H9 (cell line): ENCODE measurements around the gene TCF25. TPM values are rescaled to one million over a fixed set of nuclear protein-coding genes. Genes with fewer than 3 reads are reported as not detected.

Experiments
- DNase-seq: peaks from one replicate; pipeline ENCODE4 v3.0.0-alpha.2; 2017
- H2AFZ ChIP-seq: one replicate; pipeline ENCODE4 v1.6.1; 2013; ENCODE audit warnings: mild to moderate bottlenecking, low read length, control low read depth, moderate library complexity
- H2AK5ac ChIP-seq: 2 replicates; pipeline ENCODE4 v1.6.1; 2013; ENCODE audit warnings: low read length, control low read depth, mixed read lengths; ENCODE audit not compliant: insufficient read length
- H2BK120ac ChIP-seq: one replicate; pipeline ENCODE4 v1.6.1; 2013; ENCODE audit warnings: low read depth, mild to moderate bottlenecking, low read length, control low read depth, inconsistent platforms; ENCODE audit not compliant: poor library complexity, severe bottlenecking
- H2BK12ac ChIP-seq: 2 replicates; pipeline ENCODE4 v1.6.1; 2013; ENCODE audit warnings: low read length, control low read depth, mixed read lengths, low read depth; ENCODE audit not compliant: insufficient read length
- H2BK15ac ChIP-seq: 2 replicates; pipeline ENCODE4 v1.6.1; 2013; ENCODE audit warnings: low read depth, low read length, control low read depth
- H2BK20ac ChIP-seq: one replicate; pipeline ENCODE4 v1.6.1; 2013; ENCODE audit warnings: low read depth, mild to moderate bottlenecking, low read length, control low read depth, inconsistent platforms; ENCODE audit not compliant: poor library complexity, severe bottlenecking
- H2BK5ac ChIP-seq: 2 replicates; pipeline ENCODE4 v1.6.1; 2013; ENCODE audit warnings: low read length, control low read depth, mixed read lengths; ENCODE audit not compliant: insufficient read length
- H3K14ac ChIP-seq: 2 replicates; pipeline ENCODE4 v1.6.1; 2013; ENCODE audit warnings: low read length, control low read depth; ENCODE audit not compliant: insufficient read depth
- H3K18ac ChIP-seq: 2 replicates; pipeline ENCODE4 v1.6.1; 2013; ENCODE audit warnings: low read depth, mild to moderate bottlenecking, mixed read lengths, low read length, control low read depth; ENCODE audit not compliant: insufficient read length
- H3K23ac ChIP-seq: 2 replicates; pipeline ENCODE4 v1.6.1; 2013; ENCODE audit warnings: low read length, control low read depth, mixed read lengths, low read depth; ENCODE audit not compliant: insufficient read length
- H3K23me2 ChIP-seq: 2 replicates; pipeline ENCODE4 v1.6.1; 2013; ENCODE audit warnings: low read depth, mild to moderate bottlenecking, mixed read lengths, low read length, control low read depth; ENCODE audit not compliant: insufficient read length, poor library complexity, severe bottlenecking
- H3K27ac ChIP-seq: 2 replicates; pipeline ENCODE4 v1.5.1; 2013; ENCODE audit warnings: low read length, control low read depth, mixed read lengths, low read depth; ENCODE audit not compliant: insufficient read length
- H3K27me3 ChIP-seq: 2 replicates; pipeline ENCODE4 v1.6.1; 2013; ENCODE audit warnings: low read length, control low read depth, inconsistent platforms; ENCODE audit not compliant: insufficient read depth
- H3K4ac ChIP-seq: 2 replicates; pipeline ENCODE4 v1.6.1; 2013; ENCODE audit warnings: low read depth, mild to moderate bottlenecking, control low read depth, inconsistent platforms, low read length, moderate library complexity
- H3K4me1 ChIP-seq: 2 replicates; pipeline ENCODE4 v1.6.1; 2013; ENCODE audit warnings: low read length, control low read depth, inconsistent platforms; ENCODE audit not compliant: insufficient read depth
- H3K4me2 ChIP-seq: 2 replicates; pipeline ENCODE4 v1.6.1; 2013; ENCODE audit warnings: low read length, control low read depth, mixed read lengths; ENCODE audit not compliant: insufficient read length, insufficient read depth
- H3K56ac ChIP-seq: 2 replicates; pipeline ENCODE4 v1.6.1; 2013; ENCODE audit warnings: low read depth, mild to moderate bottlenecking, mixed read lengths, low read length, control low read depth; ENCODE audit not compliant: insufficient read length
- H3K79me1 ChIP-seq: 2 replicates; pipeline ENCODE4 v1.6.1; 2013; ENCODE audit warnings: low read depth, mild to moderate bottlenecking, moderate library complexity, low read length, control low read depth, inconsistent platforms; ENCODE audit not compliant: insufficient read depth, poor library complexity, severe bottlenecking
- H3K79me2 ChIP-seq: 2 replicates; pipeline ENCODE4 v1.6.1; 2013; ENCODE audit warnings: low read length, control low read depth, inconsistent platforms; ENCODE audit not compliant: insufficient read depth
- H3K9ac ChIP-seq: 2 replicates; pipeline ENCODE4 v1.6.1; 2013; ENCODE audit warnings: low read length, control low read depth, mixed read lengths; ENCODE audit not compliant: insufficient read length; ENCODE audit errors: extremely low read depth
- H3K9me3 ChIP-seq: one replicate; pipeline ENCODE4 v1.6.1; 2013; ENCODE audit warnings: low read depth, low read length, inconsistent platforms; ENCODE audit not compliant: control insufficient read depth
- H3T11ph ChIP-seq: one replicate; pipeline ENCODE4 v1.6.1; 2013; ENCODE audit warnings: mild to moderate bottlenecking, low read length, control low read depth, inconsistent platforms
- H4K20me1 ChIP-seq: one replicate; pipeline ENCODE4 v1.6.1; 2013; ENCODE audit not compliant: control insufficient read depth, insufficient read length, insufficient read depth
- H4K5ac ChIP-seq: 2 replicates; pipeline ENCODE4 v1.6.1; 2013; ENCODE audit warnings: low read depth, mild to moderate bottlenecking, mixed read lengths, low read length, control low read depth; ENCODE audit not compliant: insufficient read length
- H4K8ac ChIP-seq: replicated peaks from 2 replicates; pipeline ENCODE4 v1.6.1; 2013; ENCODE audit warnings: low read length, control low read depth, mixed read lengths, low read depth; ENCODE audit not compliant: insufficient read length
- H4K91ac ChIP-seq: 2 replicates; pipeline ENCODE4 v1.6.1; 2013; ENCODE audit warnings: low read depth, mild to moderate bottlenecking, moderate library complexity, mixed read lengths, low read length, control low read depth; ENCODE audit not compliant: insufficient read length
- H3K27ac Mint-ChIP-seq, 3 experiments: 2 replicates in 2 of 3; 3 replicates in 1 of 3; pipeline ENCODE4 v1.8.0; 2020 to 2021; ENCODE audit warnings: mixed read lengths in 3 of 3, mild to moderate bottlenecking in 1 of 3, moderate library complexity in 1 of 3
- H3K27me3 Mint-ChIP-seq: 2 replicates; pipeline ENCODE4 v1.8.0; 2021; ENCODE audit warnings: low read depth, mild to moderate bottlenecking, moderate library complexity, mixed read lengths
- H3K36me3 Mint-ChIP-seq, 3 experiments: 2 replicates in 2 of 3; 3 replicates in 1 of 3; pipeline ENCODE4 v1.8.0; 2020 to 2021; ENCODE audit warnings: low read depth in 3 of 3, mixed read lengths in 3 of 3; ENCODE audit not compliant: insufficient read depth in 1 of 3
- H3K4me1 Mint-ChIP-seq, 2 experiments: 2 replicates each; pipeline ENCODE4 v1.8.0; 2020; ENCODE audit warnings: mixed read lengths in 2 of 2
- H3K4me3 Mint-ChIP-seq, 2 experiments: 2 replicates in 1 of 2; 3 replicates in 1 of 2; pipeline ENCODE4 v1.8.0; 2020 to 2021; ENCODE audit warnings: mild to moderate bottlenecking in 2 of 2, mixed read lengths in 2 of 2, moderate library complexity in 1 of 2
- H3K9me3 Mint-ChIP-seq, 2 experiments: 2 replicates in 1 of 2; 3 replicates in 1 of 2; pipeline ENCODE4 v1.8.0; 2020; ENCODE audit warnings: mild to moderate bottlenecking in 2 of 2, mixed read lengths in 2 of 2, moderate library complexity in 1 of 2
- CTCF ChIP-seq: fragments of 200-600 bp; sonication (generic); conservative IDR thresholded peaks from 3 replicates; pipeline ENCODE4 v1.8.0; 2021; ENCODE audit warnings: antibody characterized with exemption, mild to moderate bottlenecking
- WGBS: extraction: QIAGEN DNeasy Blood & Tissue Kit; methylation state at CpG from one replicate; pipeline ENCODE4 v1.1.7; 2013; ENCODE audit warnings: missing lambda C conversion rate, low lambda C conversion rate, mixed read lengths; ENCODE audit not compliant: insufficient read length; ENCODE audit errors: extremely low coverage; 5-methylcytosine and 5-hydroxymethylcytosine counted together
- total RNA-seq: library from RNA; stranded (reverse); gene quantifications from 2 replicates; pipeline ENCODE4 v1.2.1, GENCODE V29; 2021

Gene TCF25
- total RNA-seq, 1 experiment from 2014 or later = 109 TPM

GRCh38 chr16:89843409-89844350, 29.7 kb upstream of the TCF25 start:
- no peak overlapping the region for H3K4me2 ChIP-seq
- no peak overlapping the region for H2AFZ ChIP-seq
- H3K23ac ChIP-seq = no peak overlapping the region

More at GRCh38 chr16:89843409-89844350, 29.7 kb upstream of the TCF25 start:
- H4K20me1 ChIP-seq = peaks cover 4% of the 10 kb centered on the region
- no peak overlapping the region for H4K8ac ChIP-seq
- H3K4me1 ChIP-seq = no peaks in the 10 kb centered on the region; the same call in 1 of the 2 replicates
- H3K18ac ChIP-seq = no peak overlapping the region
- no peak overlapping the region for H2BK15ac ChIP-seq
- peaks cover 0 to 3% (median 0%) of the 10 kb centered on the region in 3 experiments; a peak in 1 of 7 replicates for H3K36me3 Mint-ChIP-seq
- no peak overlapping the region for H2AK5ac ChIP-seq
- H3K27me3 Mint-ChIP-seq = peaks cover 2% of the 10 kb centered on the region; the same call in 1 of the 2 replicates
- H3K79me2 ChIP-seq = no peaks in the 10 kb centered on the region
- no peak overlapping the region for H3K27ac Mint-ChIP-seq
- no peak overlapping the region for H2BK12ac ChIP-seq
- no peak overlapping the region for H4K5ac ChIP-seq
- TF ChIP-seq CTCF = no peak
- DNase-seq = no peak
- H3K27me3 ChIP-seq = no peaks in the 10 kb centered on the region
- no peak overlapping the region for H3K4ac ChIP-seq
- no peaks in the 10 kb centered on the region for H3K23me2 ChIP-seq
- no peak overlapping the region for H3K4me3 Mint-ChIP-seq
- no peak overlapping the region for H2BK5ac ChIP-seq
- no peak overlapping the region for H4K91ac ChIP-seq
- H3T11ph ChIP-seq = no peak overlapping the region
- no CpG with 5 or more reads among the region's 20 CpGs for WGBS
- H3K4me1 Mint-ChIP-seq = peaks cover 9 to 10% of the 10 kb centered on the region in 2 experiments
- no peaks in the 10 kb centered on the region for H3K79me1 ChIP-seq
- H2BK120ac ChIP-seq = no peak overlapping the region
- H3K14ac ChIP-seq = no peak overlapping the region
- no peak overlapping the region for H3K9ac ChIP-seq
- H2BK20ac ChIP-seq = no peak overlapping the region
- H3K9me3 ChIP-seq = no peaks in the 10 kb centered on the region
- no peak overlapping the region for H3K27ac ChIP-seq
- no peak overlapping the region for H3K56ac ChIP-seq
- no peaks in the 10 kb centered on the region for H3K9me3 Mint-ChIP-seq
